ENCODE data around the gene PLEKHA5.
"Not testable (repeated sequence)": the region's sequence is repeated elsewhere in the genome, so short reads cannot be mapped to it uniquely, and the experiment has no call there.

PLEKHA5 gene

GRCh38 chr12:19411234-19412204 is 282.0 kb downstream of the PLEKHA5 start:
- no peak for DNase-seq

- no peak for DNase-seq
These were observed 283.3 kb downstream of the PLEKHA5 start for GRCh38 chr12:19412844-19413243.

GRCh38 chr12:19413582-19413981 is 284.0 kb downstream of the PLEKHA5 start:
- not testable (repeated sequence) for DNase-seq

GRCh38 chr12:19415563-19415962 is 286.0 kb downstream of the PLEKHA5 start:
- no peak for DNase-seq

GRCh38 chr12:19419086-19419485 is 289.6 kb downstream of the PLEKHA5 start:
- no peak for DNase-seq

GRCh38 chr12:19421503-19422282 is 292.2 kb downstream of the PLEKHA5 start:
- DNase-seq: no peak

GRCh38 chr12:19423166-19423930 is 293.8 kb downstream of the PLEKHA5 start:
- no peak for DNase-seq
